GM12872 (cell line): ENCODE measurements around the gene SAMD15.
A peak's percentile ranks its signal among the peaks of the same experiment; 100 is the strongest.

Source experiments
- CTCF ChIP-seq: IDR thresholded peaks from 3 replicates; pipeline ENCODE4 v1.5.1; 2011; ENCODE audit warnings: low read depth, mild to moderate bottlenecking, low read length, moderate library complexity; ENCODE audit not compliant: insufficient read depth

Gene SAMD15

GRCh38 chr14:77376771-77377501 is at the start of gene SAMD15, which contains the start of gene TMED8:
SAMD15 (plus strand) TSS chr14:77377379; CDS start chr14:77377419, 40 bp downstream.
TMED8 (minus strand) TSS chr14:77377094; CDS start chr14:77377053, 41 bp downstream.
- TF ChIP-seq CTCF: 0 out of 3 replicates have a peak, but pooled peaks have one; percentile 22

- TF ChIP-seq CTCF: no peak
Observed at GRCh38 chr14:77329872-77330271, 47.3 kb upstream of the SAMD15 start.

GRCh38 chr14:77335576-77335975 is 41.6 kb upstream of the SAMD15 start:
- no peak for TF ChIP-seq CTCF

GRCh38 chr14:77337880-77338279 is 39.3 kb upstream of the SAMD15 start:
- no peak for TF ChIP-seq CTCF

- no peak for TF ChIP-seq CTCF
Observed at GRCh38 chr14:77338302-77338701, 38.9 kb upstream of the SAMD15 start.

GRCh38 chr14:77339407-77339806 is 37.8 kb upstream of the SAMD15 start:
- no peak for TF ChIP-seq CTCF

- no peak for TF ChIP-seq CTCF
Observed at GRCh38 chr14:77340389-77340788, 36.8 kb upstream of the SAMD15 start.
